ENCODE results near the gene SLC4A5.
"Not testable (repeated sequence)": the region's sequence is repeated elsewhere in the genome, so short reads cannot be mapped to it uniquely, and the experiment has no call there.

SLC4A5 gene

GRCh38 chr2:74226648-74227213, 116.5 kb downstream of the SLC4A5 start:
- no peak for DNase-seq

- DNase-seq, result no peak
Measured at GRCh38 chr2:74225698-74226459, 117.3 kb downstream of the SLC4A5 start.

GRCh38 chr2:74223941-74224770, 119.1 kb downstream of the SLC4A5 start:
- no peak for DNase-seq

DNA sequence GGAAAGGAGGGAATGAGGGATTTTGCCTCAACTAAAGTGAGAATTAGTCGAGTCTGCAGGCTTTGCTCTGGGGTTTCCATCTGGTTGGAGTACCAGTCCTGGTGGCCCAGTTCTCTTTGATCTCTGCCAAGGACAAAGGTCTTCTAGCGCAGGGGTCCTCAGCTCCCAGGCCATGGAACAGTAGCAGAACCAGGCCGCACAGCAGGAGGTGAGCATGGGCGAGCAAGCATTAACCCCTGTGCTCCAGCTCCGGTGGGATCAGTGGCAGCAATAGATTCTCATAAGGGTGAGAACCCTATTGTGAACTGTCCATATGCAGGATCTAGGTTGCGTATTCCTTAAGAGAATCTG, 120.9 kb downstream of the SLC4A5 start:
- no peak for DNase-seq

DNA sequence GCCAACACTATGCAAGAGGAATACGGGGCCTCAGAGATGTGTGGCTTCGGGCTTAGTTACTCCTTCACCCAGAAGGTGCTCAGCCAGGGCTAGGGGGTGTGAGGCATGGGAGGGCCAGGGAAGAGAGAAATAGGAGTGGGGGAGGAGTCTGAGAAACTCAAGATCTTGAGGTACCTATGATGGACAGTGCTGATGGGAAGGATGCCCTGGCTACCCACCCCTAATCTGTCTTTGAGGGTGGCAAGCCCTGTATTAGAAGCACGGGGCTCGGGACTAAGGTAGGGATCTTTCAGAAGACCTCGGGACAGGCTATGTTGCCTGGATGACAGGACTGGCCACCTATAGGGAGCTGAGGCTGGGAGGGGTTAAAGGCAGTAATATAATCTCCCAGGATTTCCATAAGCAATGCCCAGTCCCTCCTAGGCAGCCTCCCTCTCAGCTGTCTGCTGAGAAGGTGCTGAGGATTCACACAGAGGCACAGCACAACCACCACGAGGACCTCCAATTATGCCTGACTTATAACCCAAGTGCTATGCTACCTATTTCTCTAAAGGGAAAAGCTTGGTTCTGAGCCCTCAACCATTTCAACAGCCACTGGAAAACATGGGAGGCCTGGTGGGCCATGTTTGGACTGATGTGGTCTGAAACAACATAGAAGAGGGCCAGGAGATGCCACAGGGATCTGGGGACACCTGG, 121.5 kb downstream of the SLC4A5 start:
- DNase-seq, result no peak

DNA sequence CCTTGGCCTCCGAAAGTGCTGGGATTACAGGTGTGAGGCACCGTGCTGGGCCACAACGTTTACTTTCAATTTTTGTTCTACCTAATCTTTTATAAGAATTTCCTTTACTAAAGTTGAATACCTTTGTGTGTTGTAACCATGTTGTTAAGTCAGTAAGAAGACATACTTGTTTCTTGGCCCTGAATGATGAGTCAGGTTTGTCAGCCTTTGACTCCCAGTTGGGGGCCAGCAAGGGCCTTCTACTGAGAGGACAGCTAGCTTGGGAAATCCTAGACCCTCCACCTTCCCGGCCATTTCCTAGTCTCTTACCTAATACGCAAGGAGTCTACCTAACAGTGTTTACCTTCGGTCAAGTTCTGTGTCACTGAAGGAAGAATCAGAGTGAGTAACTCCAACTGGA, 122.1 kb downstream of the SLC4A5 start:
- no peak for DNase-seq

GRCh38 chr2:74219846-74220486, 123.2 kb downstream of the SLC4A5 start:
- DNase-seq, result no peak

- DNase-seq, result no peak
Measured at GRCh38 chr2:74216642-74217041, 126.6 kb downstream of the SLC4A5 start.

GRCh38 chr2:74215771-74216170, 127.4 kb downstream of the SLC4A5 start:
- not testable (repeated sequence) for DNase-seq

- DNase-seq, result no peak
Measured at GRCh38 chr2:74212702-74213410, 130.4 kb downstream of the SLC4A5 start.

- no peak for DNase-seq
Measured at GRCh38 chr2:74206180-74206688, 137.0 kb downstream of the SLC4A5 start.

DNA sequence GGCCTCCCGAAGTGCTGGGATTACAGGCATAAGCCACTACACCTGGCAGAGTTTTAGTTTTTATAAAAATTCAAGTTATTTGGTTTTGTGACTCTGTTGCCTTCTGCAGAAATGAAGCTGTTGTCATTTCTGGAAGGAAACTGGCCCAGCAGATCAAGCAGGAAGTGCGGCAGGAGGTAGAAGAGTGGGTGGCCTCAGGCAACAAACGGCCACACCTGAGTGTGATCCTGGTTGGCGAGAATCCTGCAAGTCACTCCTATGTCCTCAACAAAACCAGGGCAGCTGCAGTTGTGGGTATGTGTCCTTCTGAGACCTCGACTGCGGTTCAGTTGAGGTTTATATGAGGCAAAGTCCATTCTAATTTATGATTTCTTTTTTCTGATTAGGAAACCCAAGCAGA, 137.6 kb downstream of the SLC4A5 start:
- DNase-seq, result no peak

GRCh38 chr2:74205113-74205512, 138.1 kb downstream of the SLC4A5 start:
- DNase-seq, result no peak

DNA sequence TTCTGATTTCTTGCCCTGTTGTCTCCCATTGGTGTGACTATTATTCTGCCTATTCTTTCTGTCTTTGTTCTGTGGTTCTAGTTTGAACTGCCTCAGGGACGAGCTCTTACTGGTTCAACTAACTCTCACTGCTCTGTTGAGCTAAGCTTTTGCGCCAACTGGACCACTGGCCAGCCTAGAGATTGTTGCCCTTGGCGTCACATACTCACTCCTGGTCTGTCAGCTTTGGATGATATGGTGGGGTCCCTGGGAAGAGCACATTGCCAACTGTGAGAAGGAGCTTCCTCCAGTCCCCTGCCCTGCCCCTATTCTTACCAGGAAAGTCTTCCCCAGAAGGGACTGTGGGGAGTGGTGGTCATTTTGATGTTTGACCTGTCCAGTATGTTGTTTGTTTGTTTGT, 138.8 kb downstream of the SLC4A5 start:
- no peak for DNase-seq

DNA sequence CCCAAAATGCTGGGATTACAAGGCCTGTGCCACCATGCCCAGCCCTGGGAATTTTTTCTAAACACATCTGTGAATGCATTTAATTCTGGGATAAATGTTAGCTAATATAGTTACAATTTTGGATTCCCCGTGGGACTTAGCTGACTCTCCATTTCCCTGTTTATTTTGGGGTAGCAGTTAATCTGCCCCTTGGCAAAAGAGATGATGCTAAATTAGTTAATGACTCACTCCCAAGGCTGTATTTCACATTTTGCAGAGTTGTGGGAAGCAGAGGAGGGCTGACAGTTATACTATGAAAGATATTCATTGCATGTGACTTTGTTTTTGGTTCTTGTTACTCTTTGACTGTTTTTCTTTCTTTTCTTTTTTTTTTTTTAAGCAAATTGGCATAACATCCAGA, 141.6 kb downstream of the SLC4A5 start:
- no peak for DNase-seq

- DNase-seq, result no peak
Measured at GRCh38 chr2:74201196-74201595, 142.0 kb downstream of the SLC4A5 start.

DNA sequence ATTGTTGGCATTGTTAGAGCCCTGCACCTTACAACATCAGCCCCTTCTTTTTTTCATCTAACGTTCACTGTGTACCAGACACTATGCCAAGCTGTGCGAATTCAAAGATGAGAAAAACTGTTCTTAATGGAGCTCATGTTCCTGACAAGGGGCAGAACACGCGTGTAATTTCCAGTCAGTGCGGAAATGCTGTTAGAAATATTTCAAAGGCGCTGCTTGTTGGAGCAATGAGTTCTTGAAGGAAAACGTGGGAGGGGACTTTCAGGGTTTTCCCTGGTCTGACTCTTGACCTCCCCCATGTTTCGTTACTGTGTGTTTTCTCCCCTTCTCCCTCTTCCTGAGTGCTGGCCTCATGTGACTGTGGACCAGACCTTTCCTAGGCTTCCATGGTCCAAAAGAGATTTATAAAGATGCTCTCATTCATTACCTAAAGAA, 143.3 kb downstream of the SLC4A5 start:
- no peak for DNase-seq

DNA sequence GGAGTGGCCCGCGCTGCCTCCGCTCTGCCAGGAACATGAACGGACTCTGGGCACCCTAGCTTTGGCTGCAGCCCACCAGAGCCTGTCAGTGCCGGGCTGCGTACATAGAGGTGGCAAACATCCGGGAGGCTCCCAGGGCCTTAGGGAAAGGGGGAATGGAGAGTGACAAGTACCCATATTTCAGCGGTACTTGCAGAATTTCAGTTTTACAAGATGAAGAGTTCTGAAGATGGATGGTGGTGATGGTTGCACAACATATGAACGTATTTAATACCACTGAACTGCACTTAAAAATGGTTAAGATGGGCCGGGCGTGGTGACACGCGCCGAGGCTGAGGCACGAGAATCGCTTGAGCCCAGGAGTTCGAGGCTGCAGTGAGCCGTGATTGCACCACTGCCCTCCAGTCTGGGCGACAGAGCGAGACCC, 143.9 kb downstream of the SLC4A5 start:
- DNase-seq, result no peak

- DNase-seq, result peak; percentile 96
Measured at GRCh38 chr2:74198461-74199274, 144.5 kb downstream of the SLC4A5 start, which contains the start of gene MTHFD2. MTHFD2 (plus strand) TSS chr2:74198615; CDS start chr2:74198642, 27 bp downstream.

GRCh38 chr2:74198023-74198460, 145.2 kb downstream of the SLC4A5 start:
- no peak for DNase-seq

- no peak for DNase-seq
Measured at GRCh38 chr2:74197049-74197448, 146.2 kb downstream of the SLC4A5 start.
